H1 (cell line): ENCODE data around the gene SPG11. TPM values are rescaled to one million over a fixed set of nuclear protein-coding genes. Genes with fewer than 3 reads are reported as not detected.
"Not testable (repeated sequence)": the region's sequence is repeated elsewhere in the genome, so short reads cannot be mapped to it uniquely, and the experiment has no call there.

Source experiments
- CTCF ChIA-PET: fragments of 300-600 bp; sonication (Branson Sonifier 250); formaldehyde crosslinking; loops from one replicate; lab custom pipeline; 2021; ENCODE audit not compliant: partially characterized antibody; lab: Charles Lee
- POLR2A ChIA-PET: fragments of 300-600 bp; sonication (Branson Sonifier 250); formaldehyde crosslinking; loops from one replicate; lab custom pipeline; 2021; ENCODE audit warnings: inconsistent platforms; ENCODE audit not compliant: partially characterized antibody; lab: Charles Lee
- DNase-seq, 2 experiments: peaks; one replicate each; pipeline versions ENCODE4 v3.0.0 to v3.0.0-alpha.2; 2010 to 2022; ENCODE audit warnings: low spot score in 2 of 2, low read depth in 1 of 2, mixed read lengths in 1 of 2
- FAIRE-seq: peaks from 2 replicates; lab custom pipeline; 2011; peaks lifted over from hg19 to GRCh38; lab: Jason Lieb, UNC
- H2AFZ ChIP-seq: 2 replicates; pipeline ENCODE4 v1.8.1; 2012; ENCODE audit warnings: low read length, inconsistent platforms
- H2AK5ac ChIP-seq: 2 replicates; pipeline ENCODE4 v1.6.1; 2013; ENCODE audit warnings: low read depth, low read length
- H2BK120ac ChIP-seq: replicated peaks from 2 replicates; pipeline ENCODE3; 2013; ENCODE audit warnings: low read depth, low read length, inconsistent platforms
- H2BK12ac ChIP-seq: 2 replicates; pipeline ENCODE4 v1.6.1; 2013; ENCODE audit warnings: low read depth, low read length
- H2BK15ac ChIP-seq: 2 replicates; pipeline ENCODE4 v1.6.1; 2013; ENCODE audit warnings: low read length
- H2BK20ac ChIP-seq: 2 replicates; pipeline ENCODE4 v1.6.1; 2013; ENCODE audit warnings: low read length
- H2BK5ac ChIP-seq: 2 replicates; pipeline ENCODE4 v1.6.1; 2013; ENCODE audit warnings: low read depth, low read length
- H3K14ac ChIP-seq: 2 replicates; pipeline ENCODE4 v1.6.1; 2013; ENCODE audit warnings: inconsistent platforms; ENCODE audit not compliant: insufficient read length
- H3K18ac ChIP-seq: 2 replicates; pipeline ENCODE4 v1.6.1; 2013; ENCODE audit warnings: low read length; ENCODE audit errors: extremely low read depth
- H3K23ac ChIP-seq: 2 replicates; pipeline ENCODE4 v1.6.1; 2013; ENCODE audit warnings: inconsistent platforms; ENCODE audit not compliant: insufficient read length
- H3K23me2 ChIP-seq: 2 replicates; pipeline ENCODE4 v1.6.1; 2013; ENCODE audit warnings: low read depth, low read length
- H3K27ac ChIP-seq: 2 replicates; pipeline ENCODE4 v1.6.1; 2011; ENCODE audit warnings: low read depth, low read length, inconsistent platforms
- H3K27me3 ChIP-seq, 4 experiments: replicated peaks in 1 of 4; 1 replicate in 1 of 4; 2 replicates in 3 of 4; pipeline versions ENCODE4 v1.6.1 to v1.8.1; 2011 to 2013; ENCODE audit warnings: low read length in 3 of 4, mild to moderate bottlenecking in 3 of 4, inconsistent platforms in 2 of 4, mixed read lengths in 2 of 4, moderate library complexity in 1 of 4; ENCODE audit not compliant: control insufficient read depth in 3 of 4, insufficient read depth in 3 of 4; ENCODE audit errors: extremely low read depth in 1 of 4
- H3K36me3 ChIP-seq, 4 experiments: 2 replicates each; pipeline versions ENCODE4 v1.6.1 to v1.8.1; 2011 to 2013; ENCODE audit warnings: mild to moderate bottlenecking in 4 of 4, low read length in 3 of 4, moderate library complexity in 2 of 4, control low read depth in 1 of 4, inconsistent platforms in 1 of 4; ENCODE audit not compliant: insufficient read depth in 4 of 4, control insufficient read depth in 2 of 4
- H3K4ac ChIP-seq: replicated peaks from 2 replicates; pipeline ENCODE3; 2013; ENCODE audit warnings: low read length, low read depth, mixed read lengths, inconsistent platforms; ENCODE audit not compliant: insufficient read length
- H3K4me1 ChIP-seq, 4 experiments: replicated peaks in 1 of 4; 1 replicate in 1 of 4; 2 replicates in 3 of 4; pipeline versions ENCODE4 v1.6.1 to v1.8.1; 2011 to 2013; ENCODE audit warnings: low read length in 3 of 4, inconsistent platforms in 2 of 4, mixed read lengths in 1 of 4; ENCODE audit not compliant: insufficient read depth in 4 of 4, control insufficient read depth in 3 of 4
- H3K4me2 ChIP-seq, 2 experiments: 2 replicates each; pipeline versions ENCODE4 v1.6.1 to v1.8.1; 2011 to 2013; ENCODE audit warnings: low read depth in 2 of 2, low read length in 2 of 2, control low read depth in 1 of 2, inconsistent platforms in 1 of 2, mild to moderate bottlenecking in 1 of 2; ENCODE audit not compliant: insufficient read depth in 1 of 2
- H3K4me3 ChIP-seq, 4 experiments: fragments of 200-600, 300-600 bp in 1 of 4; sonication (generic), shearing (Covaris generic), sonication (Bioruptor Twin) in 1 of 4; 2 replicates each; pipeline versions ENCODE4 v1.5.1 to v1.8.1; 2011 to 2016; ENCODE audit warnings: low read length in 4 of 4, low read depth in 3 of 4, control low read depth in 2 of 4, inconsistent platforms in 2 of 4, mild to moderate bottlenecking in 2 of 4, mixed read lengths in 1 of 4, moderate library complexity in 1 of 4; ENCODE audit not compliant: insufficient read depth in 2 of 4; ENCODE audit errors: extremely low read depth in 1 of 4
- H3K56ac ChIP-seq: replicated peaks from 2 replicates; pipeline ENCODE3; 2013; ENCODE audit warnings: low read depth, mild to moderate bottlenecking, mixed read lengths, low read length, inconsistent platforms; ENCODE audit not compliant: insufficient read length
- H3K79me1 ChIP-seq: 2 replicates; pipeline ENCODE4 v1.6.1; 2013; ENCODE audit warnings: low read depth, low read length, control low read depth
- H3K79me2 ChIP-seq, 2 experiments: 2 replicates each; pipeline versions ENCODE4 v1.6.1 to v1.8.1; 2012 to 2013; ENCODE audit warnings: low read length in 2 of 2, mild to moderate bottlenecking in 2 of 2, inconsistent platforms in 1 of 2; ENCODE audit not compliant: insufficient read depth in 2 of 2, control insufficient read depth in 1 of 2
- H3K9ac ChIP-seq, 4 experiments: replicated peaks in 1 of 4; 1 replicate in 1 of 4; 2 replicates in 3 of 4; pipeline versions ENCODE4 v1.6.1 to v1.8.1; 2011 to 2013; ENCODE audit warnings: low read depth in 3 of 4, low read length in 3 of 4, control low read depth in 2 of 4, mild to moderate bottlenecking in 2 of 4, moderate library complexity in 2 of 4, inconsistent platforms in 1 of 4; ENCODE audit errors: extremely low read depth in 1 of 4
- H3K9me3 ChIP-seq, 2 experiments: 2 replicates each; pipeline versions ENCODE4 v1.6.1 to v1.8.1; 2012 to 2013; ENCODE audit warnings: mild to moderate bottlenecking in 2 of 2, moderate library complexity in 2 of 2, control low read depth in 1 of 2, inconsistent platforms in 1 of 2, low read depth in 1 of 2, low read length in 1 of 2, mixed read lengths in 1 of 2; ENCODE audit not compliant: insufficient read depth in 2 of 2
- H4K20me1 ChIP-seq, 2 experiments: replicated peaks in 1 of 2; 2 replicates each; pipeline versions ENCODE3 to v1.8.1; 2011 to 2013; ENCODE audit warnings: inconsistent platforms in 2 of 2, low read length in 2 of 2, mild to moderate bottlenecking in 1 of 2; ENCODE audit not compliant: insufficient read depth in 2 of 2, control insufficient read depth in 1 of 2
- H4K5ac ChIP-seq: 2 replicates; pipeline ENCODE4 v1.6.1; 2013; ENCODE audit warnings: low read length, low read depth, mixed read lengths, inconsistent platforms; ENCODE audit not compliant: insufficient read length
- H4K8ac ChIP-seq: 2 replicates; pipeline ENCODE4 v1.8.0; 2013; ENCODE audit warnings: mild to moderate bottlenecking, moderate library complexity, low read length, inconsistent platforms; ENCODE audit not compliant: insufficient read depth; ENCODE audit errors: extremely low read depth
- H4K91ac ChIP-seq: replicated peaks from 2 replicates; pipeline ENCODE3; 2013; ENCODE audit warnings: low read length, mixed read lengths, inconsistent platforms; ENCODE audit not compliant: insufficient read length
- ASH2L ChIP-seq: fragments of 200-600, 300-600 bp; sonication (generic); IDR thresholded peaks from one replicate; pipeline ENCODE4 v1.7.1; 2017; ENCODE audit warnings: low read length
- NANOG ChIP-seq: IDR thresholded peaks from 2 replicates; pipeline ENCODE4 v1.6.1; 2011; ENCODE audit warnings: low read length, low read depth, mild to moderate bottlenecking, inconsistent platforms; ENCODE audit not compliant: insufficient read depth, poor library complexity, severe bottlenecking
- RBBP5 ChIP-seq: IDR thresholded peaks from 2 replicates; pipeline ENCODE4 v1.7.1; 2012; ENCODE audit warnings: low read depth, mild to moderate bottlenecking, inconsistent platforms, low read length, moderate library complexity, borderline replicate concordance
- SP1 ChIP-seq: IDR thresholded peaks from 2 replicates; pipeline ENCODE4 v1.6.1; 2011; ENCODE audit warnings: low read depth, low read length
- WGBS, 2 experiments: shearing (Covaris generic) in 1 of 2; methylation state at CpG; one replicate each; pipeline versions ENCODE4 v1.1.6 to v1.1.7; 2013 to 2015; ENCODE audit warnings: low lambda C conversion rate in 2 of 2, mixed read lengths in 2 of 2, inconsistent platforms in 1 of 2, low coverage in 1 of 2, missing lambda C conversion rate in 1 of 2; ENCODE audit not compliant: insufficient replicate concordance in 2 of 2, insufficient coverage in 1 of 2, insufficient read length in 1 of 2; ENCODE audit errors: extremely low coverage in 1 of 2, missing lambda C conversion rate in 1 of 2; 5-methylcytosine and 5-hydroxymethylcytosine counted together
- polyA plus RNA-seq, 7 experiments: library from polyadenylated mRNA; depleted of rRNA in 3 of 7; stranded (reverse) in 5 of 7; unstranded in 2 of 7; fragments of >200 nt in 5 of 7; fragments of 200-250 nt in 2 of 7; gene quantifications; 1 replicate in 5 of 7; 2 replicates in 1 of 7; 4 replicates in 1 of 7; pipeline versions ENCODE4 v1.2.1 to v1.2.3, GENCODE V29; 2011 to 2013; ENCODE audit warnings: missing spikeins in 2 of 7, mixed read lengths in 2 of 7
- total RNA-seq: library from RNA; stranded (reverse); fragmentation: NEBNext Ultra II Directional; extraction: Animal tissue kit (Norgen Biotek cat#: 25700); gene quantifications from 2 replicates; pipeline ENCODE4 v1.2.1, GENCODE V29; 2021

Gene SPG11
- total and polyA plus RNA-seq, 2 of the 8 experiments (the other 6 are each of a cell fraction or from before 2014, with no cell fraction given) = 37.1 to 38.6 TPM

- not testable (repeated sequence) for H3K23ac ChIP-seq, H3K79me2 ChIP-seq
- TF ChIP-seq RBBP5 (peak; percentile 89; the same call in 1 of the 2 replicates), ASH2L (peak; percentile 76), NANOG (peak; percentile 9), SP1 (peak; percentile 56)
- TF ChIP-seq, all 59 proteins: peak for 4; not testable (repeated sequence) for 55
- not testable (repeated sequence) for FAIRE-seq, H3K9me3 ChIP-seq, H2BK15ac ChIP-seq, H2BK120ac ChIP-seq, H4K5ac ChIP-seq, H4K91ac ChIP-seq, H3K36me3 ChIP-seq, H2AK5ac ChIP-seq, H3K14ac ChIP-seq, H3K27ac ChIP-seq, H3K9ac ChIP-seq, H3K56ac ChIP-seq, H3K23me2 ChIP-seq, H3K4me1 ChIP-seq, H3K4ac ChIP-seq, H4K20me1 ChIP-seq, H3K79me1 ChIP-seq, H3K27me3 ChIP-seq
- Histone ChIP-seq H3K18ac (peak overlapping the region; percentile 87), H2BK5ac (peak overlapping the region; percentile 81; the same call in 1 of the 2 replicates), H3K4me2 (peak overlapping the region; percentile 53 to 58), H3K4me3 (peak overlapping the region in 1 of 4 experiments; percentile 35; a peak in 1 of 8 replicates), H2BK20ac (peak overlapping the region; percentile 90), H2BK12ac (peak overlapping the region; percentile 92; the same call in 1 of the 2 replicates), H4K8ac (peak overlapping the region; percentile 28; the same call in 1 of the 2 replicates), H2AFZ (peak overlapping the region; percentile 88)
- CTCF ChIA-PET = interaction anchor here (0.6 to 2.2 kb wide), 7 partner anchors 9 to 55 kb away, joined by 3 to 15 read pairs (median 3); partner anchors contain the start of genes SPG11 and TRIM69
- POLR2A ChIA-PET = interaction anchor here (1.0 to 2.3 kb wide), 5 partner anchors 10 to 44 kb away, joined by 3 to 9 read pairs (median 3); partner anchors contain the start of genes PATL2 and SPG11
- 52% methylated on average over 8 of the region's 8 CpGs; no CpG with 5 or more reads in 1 of the 2 experiments for WGBS, 2 experiments
- DNase-seq = peak; percentile 41 to 71
Observed at GRCh38 chr15:44682809-44683682, 19.6 kb upstream of the SPG11 start.
